ENCODE measurements around the gene CBY1.

The CBY1 gene

DNA sequence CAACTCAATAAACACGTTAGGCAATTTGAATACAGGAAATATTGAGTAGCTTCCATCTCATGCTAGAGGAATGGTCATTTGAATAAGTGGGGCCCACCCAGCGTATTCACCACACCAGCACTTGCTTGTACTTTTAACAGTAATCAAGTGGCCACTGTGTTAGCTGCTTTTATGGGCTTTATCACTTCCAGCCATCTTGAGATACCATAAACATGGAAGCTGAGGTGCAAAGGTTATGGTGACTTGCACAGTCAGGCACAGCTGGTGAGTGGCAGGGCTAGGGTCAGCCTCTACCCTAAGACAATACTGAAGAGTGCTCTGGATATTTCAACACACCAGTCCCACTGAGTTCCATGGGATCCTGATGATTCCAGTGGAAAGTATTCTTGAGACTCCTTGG lies 37.6 kb downstream of the CBY1 start:
- no peak overlapping the region for H3K4me3 ChIP-seq (replicated peaks; ENCODE audit: low read depth, low read length)
- TF ChIP-seq, protein P1, sequence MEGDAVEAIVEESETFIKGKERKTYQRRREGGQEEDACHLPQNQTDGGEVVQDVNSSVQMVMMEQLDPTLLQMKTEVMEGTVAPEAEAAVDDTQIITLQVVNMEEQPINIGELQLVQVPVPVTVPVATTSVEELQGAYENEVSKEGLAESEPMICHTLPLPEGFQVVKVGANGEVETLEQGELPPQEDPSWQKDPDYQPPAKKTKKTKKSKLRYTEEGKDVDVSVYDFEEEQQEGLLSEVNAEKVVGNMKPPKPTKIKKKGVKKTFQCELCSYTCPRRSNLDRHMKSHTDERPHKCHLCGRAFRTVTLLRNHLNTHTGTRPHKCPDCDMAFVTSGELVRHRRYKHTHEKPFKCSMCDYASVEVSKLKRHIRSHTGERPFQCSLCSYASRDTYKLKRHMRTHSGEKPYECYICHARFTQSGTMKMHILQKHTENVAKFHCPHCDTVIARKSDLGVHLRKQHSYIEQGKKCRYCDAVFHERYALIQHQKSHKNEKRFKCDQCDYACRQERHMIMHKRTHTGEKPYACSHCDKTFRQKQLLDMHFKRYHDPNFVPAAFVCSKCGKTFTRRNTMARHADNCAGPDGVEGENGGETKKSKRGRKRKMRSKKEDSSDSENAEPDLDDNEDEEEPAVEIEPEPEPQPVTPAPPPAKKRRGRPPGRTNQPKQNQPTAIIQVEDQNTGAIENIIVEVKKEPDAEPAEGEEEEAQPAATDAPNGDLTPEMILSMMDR (IDR thresholded peaks at IDR 0.05; ENCODE audit: low read depth, low read length, missing control alignments): no peak
- no peak for DNase-seq (ENCODE audit: extremely low read depth, low read depth)

DNA sequence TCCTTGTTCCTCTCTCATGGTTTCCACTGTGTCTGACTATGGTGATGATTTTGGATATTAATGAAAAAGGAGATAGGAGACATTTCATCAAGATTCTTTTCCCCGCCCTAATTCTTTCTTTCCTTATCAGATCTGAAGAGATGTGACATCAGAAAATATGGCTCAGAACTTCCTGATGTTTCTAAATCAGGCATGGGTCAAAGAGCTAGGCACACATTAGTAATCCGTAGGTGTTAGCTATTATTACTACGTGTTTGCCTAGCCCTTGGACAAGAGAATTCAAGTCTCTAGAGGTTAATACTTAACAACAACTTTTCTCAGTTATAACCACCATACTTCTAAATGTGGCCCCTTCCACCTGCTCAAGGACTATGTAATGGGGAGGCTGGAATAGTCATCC lies 38.5 kb downstream of the CBY1 start:
- H3K4me3 ChIP-seq (replicated peaks; ENCODE audit: low read depth, low read length): no peak overlapping the region
- TF ChIP-seq, protein P1 (IDR thresholded peaks at IDR 0.05; ENCODE audit: low read depth, low read length, missing control alignments): no peak
- DNase-seq (ENCODE audit: extremely low read depth, low read depth): no peak

DNA sequence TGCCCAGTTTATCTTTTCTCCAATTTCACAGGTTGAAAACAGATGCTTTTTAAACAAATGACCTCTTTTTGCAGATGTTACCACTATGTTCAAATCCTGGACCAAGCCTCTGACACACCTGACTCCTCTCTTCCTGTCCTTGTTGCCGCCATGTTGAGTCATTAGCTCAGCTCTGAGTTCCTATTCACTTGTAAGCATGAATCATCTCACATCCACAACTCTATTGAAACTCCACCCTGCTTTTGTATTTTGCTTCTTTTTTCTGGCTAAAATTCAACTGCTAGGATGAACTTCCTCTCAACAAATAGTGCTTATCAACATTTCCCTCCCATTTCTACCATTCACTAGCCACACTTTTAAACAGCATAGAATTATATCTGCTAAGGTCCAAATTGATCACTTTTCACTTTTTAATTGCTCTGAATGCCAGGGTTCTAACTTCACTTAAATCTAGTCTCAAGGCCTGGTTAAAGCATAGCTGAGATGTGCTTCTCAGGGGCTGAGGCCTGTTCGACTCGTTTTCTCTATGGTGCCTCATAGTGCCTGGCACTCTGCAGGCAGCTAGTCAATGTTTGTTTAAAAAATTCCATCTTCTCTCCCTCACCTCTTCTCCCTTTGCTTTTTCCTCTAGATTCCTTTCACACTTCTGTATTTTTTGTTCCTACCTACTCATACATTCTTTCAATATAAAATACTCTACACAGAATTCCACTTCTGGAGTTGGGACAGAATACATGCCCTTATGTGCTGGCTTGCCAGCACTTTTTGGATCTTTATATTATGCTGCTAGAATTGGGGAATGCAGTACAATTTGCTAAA lies 40.4 kb downstream of the CBY1 start:
- peak overlapping the region; percentile 82 for H3K4me3 ChIP-seq (replicated peaks; ENCODE audit: low read depth, low read length)
- peak; percentile 67 for DNase-seq (ENCODE audit: extremely low read depth, low read depth)
- TF ChIP-seq, protein P1 (IDR thresholded peaks at IDR 0.05; ENCODE audit: low read depth, low read length, missing control alignments): no peak

DNA sequence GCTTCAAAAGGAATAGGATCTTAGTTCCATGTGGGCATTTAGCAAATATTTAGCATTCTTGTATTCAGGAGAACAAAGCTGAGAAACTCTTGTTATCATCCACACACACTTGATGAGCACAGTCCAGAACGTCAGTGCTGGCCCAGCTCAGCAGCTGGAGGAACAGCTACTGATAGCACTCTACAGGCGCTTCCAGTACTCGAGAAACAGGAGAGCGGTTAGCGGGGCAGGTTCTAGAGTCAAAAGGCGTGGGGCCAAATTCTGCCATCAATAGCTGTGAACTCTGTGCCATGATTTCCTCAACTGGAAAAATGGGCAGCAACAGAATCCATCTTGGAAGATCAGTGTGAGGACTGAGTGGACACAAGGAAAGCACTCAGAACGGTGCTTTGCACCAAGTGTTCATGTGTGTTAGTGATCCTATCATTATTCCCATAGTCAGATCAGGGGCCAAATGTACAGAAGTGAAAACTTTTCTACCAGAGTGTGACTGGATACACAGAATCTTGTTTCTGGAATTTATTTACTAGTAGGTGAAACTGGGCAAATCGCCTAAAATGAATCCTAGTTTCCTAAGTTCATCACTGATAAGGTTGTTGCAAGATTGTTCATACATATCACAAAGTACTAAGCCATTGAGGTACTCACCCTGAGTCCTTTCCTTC lies 41.1 kb downstream of the CBY1 start:
- TF ChIP-seq, protein P1 (IDR thresholded peaks at IDR 0.05; ENCODE audit: low read depth, low read length, missing control alignments): no peak
- DNase-seq (ENCODE audit: extremely low read depth, low read depth): no peak
- peak overlapping the region; percentile 82 for H3K4me3 ChIP-seq (replicated peaks; ENCODE audit: low read depth, low read length)

DNA sequence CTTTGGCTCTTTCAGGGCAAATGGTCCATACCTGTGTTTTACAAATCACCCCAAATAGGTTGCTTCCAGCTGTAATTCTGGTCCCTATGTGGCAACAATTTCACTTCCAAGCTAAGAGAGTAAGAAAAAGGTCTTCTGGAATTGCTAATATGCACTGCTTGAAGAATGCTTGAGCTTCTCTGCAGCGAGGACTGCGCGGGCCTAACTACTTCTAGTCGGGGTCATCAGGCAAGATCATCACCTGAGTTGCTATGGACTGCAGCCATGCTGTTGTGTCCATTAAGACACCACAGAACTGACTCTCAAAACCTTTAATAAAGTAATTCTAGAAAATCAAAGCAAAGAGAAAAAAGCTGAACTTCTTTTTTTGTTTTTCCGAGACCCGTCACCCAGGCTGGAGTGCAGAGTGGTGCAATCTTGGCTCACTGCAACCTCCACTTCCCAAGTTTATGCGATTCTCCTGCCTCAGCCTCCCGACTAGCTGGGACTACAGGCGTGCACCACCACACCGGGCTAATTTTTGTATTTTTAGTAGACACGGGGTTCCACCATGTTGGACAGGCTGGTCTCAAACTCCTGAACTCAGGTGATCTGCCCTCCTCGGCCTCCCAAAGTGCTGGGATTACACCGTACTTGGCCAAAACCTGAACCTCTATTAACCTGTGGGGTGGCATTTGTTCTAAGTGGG lies 42.1 kb downstream of the CBY1 start:
- TF ChIP-seq, protein P1 (IDR thresholded peaks at IDR 0.05; ENCODE audit: low read depth, low read length, missing control alignments): no peak
- no peak for DNase-seq (ENCODE audit: extremely low read depth, low read depth)
- peak overlapping the region; percentile 82 for H3K4me3 ChIP-seq (replicated peaks; ENCODE audit: low read depth, low read length)

DNA sequence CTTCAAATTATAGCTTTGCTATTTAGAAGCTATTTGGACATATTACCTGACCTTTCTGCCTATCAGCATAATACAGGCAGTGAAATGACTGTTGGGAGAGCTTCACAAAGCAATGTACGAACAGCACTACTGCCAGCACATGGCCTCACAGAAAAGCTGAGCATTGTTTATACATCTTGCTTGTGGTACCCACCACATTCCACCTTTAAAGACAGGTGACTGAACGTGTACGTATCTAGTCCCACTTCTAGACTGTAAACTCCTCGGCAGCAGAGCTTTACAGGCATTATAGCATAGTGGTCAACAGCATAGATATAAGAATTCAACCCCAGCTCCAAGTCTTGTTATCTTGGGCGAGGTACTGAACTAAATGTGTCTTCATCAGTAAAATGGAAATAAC lies 42.7 kb downstream of the CBY1 start:
- H3K4me3 ChIP-seq (replicated peaks; ENCODE audit: low read depth, low read length): peak overlapping the region; percentile 82
- TF ChIP-seq, protein P1 (IDR thresholded peaks at IDR 0.05; ENCODE audit: low read depth, low read length, missing control alignments): no peak
- DNase-seq (ENCODE audit: extremely low read depth, low read depth): no peak

Measured in HFF-Myc (cell line).